Breast epithelium (tissue), 3 donors: ENCODE data around the gene RPN1.

Experiments used
- POLR2AphosphoS5 ChIP-seq, 3 donors: sonication (generic); formaldehyde crosslinking; IDR thresholded peaks; one replicate each; pipeline ENCODE4 v1.6.1; 2017; ENCODE audit warnings: antibody characterized with exemption in 3 of 3
- TF ChIP-seq, protein P1 (sequence below), 3 donors: fragments of 450-650 bp; IDR thresholded peaks; one replicate each; pipeline ENCODE4 v1.5.1; 2016 to 2017; ENCODE audit warnings: antibody characterized with exemption in 3 of 3, mild to moderate bottlenecking in 3 of 3, moderate library complexity in 3 of 3

- peak; percentile 13 to 33 (median 32) for TF ChIP-seq POLR2AphosphoS5 (IDR thresholded peaks at IDR 0.05)
- TF ChIP-seq, protein P1, sequence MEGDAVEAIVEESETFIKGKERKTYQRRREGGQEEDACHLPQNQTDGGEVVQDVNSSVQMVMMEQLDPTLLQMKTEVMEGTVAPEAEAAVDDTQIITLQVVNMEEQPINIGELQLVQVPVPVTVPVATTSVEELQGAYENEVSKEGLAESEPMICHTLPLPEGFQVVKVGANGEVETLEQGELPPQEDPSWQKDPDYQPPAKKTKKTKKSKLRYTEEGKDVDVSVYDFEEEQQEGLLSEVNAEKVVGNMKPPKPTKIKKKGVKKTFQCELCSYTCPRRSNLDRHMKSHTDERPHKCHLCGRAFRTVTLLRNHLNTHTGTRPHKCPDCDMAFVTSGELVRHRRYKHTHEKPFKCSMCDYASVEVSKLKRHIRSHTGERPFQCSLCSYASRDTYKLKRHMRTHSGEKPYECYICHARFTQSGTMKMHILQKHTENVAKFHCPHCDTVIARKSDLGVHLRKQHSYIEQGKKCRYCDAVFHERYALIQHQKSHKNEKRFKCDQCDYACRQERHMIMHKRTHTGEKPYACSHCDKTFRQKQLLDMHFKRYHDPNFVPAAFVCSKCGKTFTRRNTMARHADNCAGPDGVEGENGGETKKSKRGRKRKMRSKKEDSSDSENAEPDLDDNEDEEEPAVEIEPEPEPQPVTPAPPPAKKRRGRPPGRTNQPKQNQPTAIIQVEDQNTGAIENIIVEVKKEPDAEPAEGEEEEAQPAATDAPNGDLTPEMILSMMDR (IDR thresholded peaks at IDR 0.05) = peak; percentile 79 to 97 (median 95)
Measured at GRCh38 chr3:128617557-128618397, 32.8 kb downstream of the RPN1 start.
